GM23338 (cell line): ENCODE measurements around the gene CCDC91. TPM values are rescaled to one million over a fixed set of nuclear protein-coding genes. Genes with fewer than 3 reads are reported as not detected.

Experiments
- ATAC-seq: fragments of 200-7000 bp; cut with Tn5 transposase; 3 replicates; pipeline ENCODE4 v1.9.1; 2020
- DNase-seq: peaks from one replicate; pipeline ENCODE4 v3.0.0-alpha.2; 2015; ENCODE audit warnings: low spot score
- H2AFZ ChIP-seq: fragments of 200-600 bp; sonication (generic); 2 replicates; pipeline ENCODE4 v1.8.0; 2016; ENCODE audit warnings: antibody characterized with exemption, mild to moderate bottlenecking, moderate library complexity
- H3F3A ChIP-seq: fragments of 200-600 bp; sonication (generic); replicated peaks from 2 replicates; pipeline ENCODE4 v1.8.0; 2017; ENCODE audit warnings: antibody characterized with exemption, mixed run types, low read depth
- H3K27ac ChIP-seq: fragments of 200-600 bp; sonication (generic); 2 replicates; pipeline ENCODE4 v1.6.1; 2016; ENCODE audit warnings: low read depth
- H3K27me3 ChIP-seq: fragments of 200-600 bp; sonication (generic); 2 replicates; pipeline ENCODE4 v1.8.0; 2016; ENCODE audit warnings: mild to moderate bottlenecking, mixed run types, moderate library complexity; ENCODE audit not compliant: insufficient read depth
- H3K36me3 ChIP-seq: fragments of 200-600 bp; sonication (generic); 2 replicates; pipeline ENCODE4 v1.8.0; 2016; ENCODE audit warnings: mild to moderate bottlenecking; ENCODE audit not compliant: insufficient read depth
- H3K4me1 ChIP-seq: fragments of 200-600 bp; sonication (generic); 2 replicates; pipeline ENCODE4 v1.8.0; 2016; ENCODE audit warnings: mild to moderate bottlenecking, moderate library complexity; ENCODE audit not compliant: insufficient read depth
- H3K4me2 ChIP-seq: fragments of 200-600 bp; sonication (generic); 2 replicates; pipeline ENCODE4 v1.7.1; 2017; ENCODE audit warnings: mixed run types
- H3K4me3 ChIP-seq: fragments of 200-600 bp; sonication (generic); 2 replicates; pipeline ENCODE4 v1.6.1; 2016; ENCODE audit warnings: mixed run types
- H3K79me2 ChIP-seq: fragments of 200-600 bp; sonication (generic); replicated peaks from 2 replicates; pipeline ENCODE4 v1.8.0; 2017; ENCODE audit warnings: mild to moderate bottlenecking; ENCODE audit not compliant: insufficient read depth
- H3K9me2 ChIP-seq: fragments of 200-600 bp; sonication (generic); 2 replicates; pipeline ENCODE4 v1.8.0; 2017; ENCODE audit not compliant: insufficient read depth
- H4K20me1 ChIP-seq: fragments of 200-600 bp; sonication (generic); replicated peaks from 2 replicates; pipeline ENCODE4 v1.8.0; 2017; ENCODE audit warnings: mild to moderate bottlenecking; ENCODE audit not compliant: insufficient read depth
- H3K27ac Mint-ChIP-seq: 2 replicates; pipeline ENCODE4 v1.8.0; 2020; ENCODE audit warnings: inconsistent platforms, mild to moderate bottlenecking, moderate library complexity, mixed read lengths
- H3K27me3 Mint-ChIP-seq: 3 replicates; pipeline ENCODE4 v1.8.0; 2022; ENCODE audit warnings: low read depth, mild to moderate bottlenecking, moderate library complexity, mixed read lengths, inconsistent platforms; ENCODE audit not compliant: insufficient read depth, poor library complexity
- H3K36me3 Mint-ChIP-seq: 3 replicates; pipeline ENCODE4 v1.8.0; 2021; ENCODE audit warnings: low read depth, mild to moderate bottlenecking, inconsistent platforms, moderate library complexity, mixed read lengths
- H3K4me1 Mint-ChIP-seq: 3 replicates; pipeline ENCODE4 v1.8.0; 2020; ENCODE audit warnings: mild to moderate bottlenecking, inconsistent platforms, mixed read lengths
- H3K4me3 Mint-ChIP-seq: 3 replicates; pipeline ENCODE4 v1.8.0; 2021; ENCODE audit warnings: moderate library complexity, mild to moderate bottlenecking, inconsistent platforms, mixed read lengths
- H3K9me3 Mint-ChIP-seq: 3 replicates; pipeline ENCODE4 v1.8.0; 2020; ENCODE audit warnings: moderate library complexity, mild to moderate bottlenecking, inconsistent platforms, mixed read lengths
- CREB1 ChIP-seq: fragments of 250-450 bp; sonication (Bioruptor Pico); IDR thresholded peaks from 2 replicates; pipeline ENCODE4 v1.5.0; 2020; ENCODE audit warnings: low read depth, mild to moderate bottlenecking, moderate library complexity
- EZH2 ChIP-seq: fragments of 200-600 bp; sonication (generic); IDR thresholded peaks from one replicate; pipeline ENCODE4 v1.8.0; 2017; ENCODE audit warnings: antibody characterized with exemption, mild to moderate bottlenecking, low read depth; ENCODE audit not compliant: unreplicated experiment
- EZH2phosphoT487 ChIP-seq: fragments of 200-600 bp; sonication (generic); IDR thresholded peaks from one replicate; pipeline ENCODE4 v1.8.1; 2018; ENCODE audit warnings: antibody characterized with exemption; ENCODE audit not compliant: unreplicated experiment
- JUNB ChIP-seq: IDR thresholded peaks from one replicate; pipeline ENCODE4 v1.6.1; 2016; ENCODE audit warnings: antibody characterized with exemption; ENCODE audit not compliant: unreplicated experiment
- NANOG ChIP-seq: IDR thresholded peaks from 2 replicates; pipeline ENCODE4 v1.6.1; 2016; ENCODE audit warnings: antibody characterized with exemption, borderline replicate concordance
- POLR2AphosphoS5 ChIP-seq: IDR thresholded peaks from 2 replicates; pipeline ENCODE4 v1.6.1; 2016; ENCODE audit warnings: antibody characterized with exemption, low read depth
- STAT1 ChIP-seq: IDR thresholded peaks from one replicate; pipeline ENCODE4 v1.6.1; 2016; ENCODE audit warnings: antibody characterized with exemption; ENCODE audit not compliant: unreplicated experiment
- ZNF114 ChIP-seq: fragments of 250-450 bp; sonication (Bioruptor Pico); IDR thresholded peaks from 2 replicates; pipeline ENCODE4 v1.5.0; 2020; ENCODE audit warnings: mild to moderate bottlenecking, moderate library complexity
- ZNF331 ChIP-seq: fragments of 250-450 bp; sonication (Bioruptor Pico); IDR thresholded peaks from 2 replicates; pipeline ENCODE4 v1.5.0; 2020; ENCODE audit warnings: low read depth, mild to moderate bottlenecking, moderate library complexity
- polyA plus RNA-seq: library from polyadenylated mRNA; unstranded; fragments of >200 nt; fragmentation: Nextera tagmentation; extraction: Ambion mirVana; gene quantifications from 2 replicates; pipeline ENCODE4 v1.2.1, GENCODE V29; 2016
- total RNA-seq: library from RNA; depleted of rRNA; stranded (reverse); fragments of >200 nt; shearing (Covaris generic); gene quantifications from 2 replicates; pipeline ENCODE4 v1.2.3, GENCODE V29; 2014
- TF ChIP-seq, protein P1 (sequence below): IDR thresholded peaks from 2 replicates; pipeline ENCODE4 v1.6.1; 2016; ENCODE audit warnings: antibody characterized with exemption
- TF ChIP-seq, protein P2 (sequence below): IDR thresholded peaks from one replicate; pipeline ENCODE4 v1.6.1; 2018; ENCODE audit warnings: antibody characterized with exemption; ENCODE audit not compliant: unreplicated experiment
- TF ChIP-seq, protein P3 (sequence below), 2 experiments: fragments of 200-600 bp in 1 of 2; sonication (generic) in 1 of 2; conservative IDR thresholded peaks; 2 replicates each; pipeline versions ENCODE4 v1.5.1 to v1.6.1; 2016 to 2017; ENCODE audit warnings: antibody characterized with exemption in 2 of 2, low read depth in 2 of 2, mild to moderate bottlenecking in 2 of 2, moderate library complexity in 1 of 2
- TF ChIP-seq, protein P4 (sequence below): fragments of 250-450 bp; sonication (Bioruptor Pico); IDR thresholded peaks from 2 replicates; pipeline ENCODE4 v1.5.0; 2020; ENCODE audit warnings: mild to moderate bottlenecking, moderate library complexity

Gene CCDC91
- total and polyA plus RNA-seq, 2 experiments from 2014 or later: 24.7 to 48.7 TPM

DNA sequence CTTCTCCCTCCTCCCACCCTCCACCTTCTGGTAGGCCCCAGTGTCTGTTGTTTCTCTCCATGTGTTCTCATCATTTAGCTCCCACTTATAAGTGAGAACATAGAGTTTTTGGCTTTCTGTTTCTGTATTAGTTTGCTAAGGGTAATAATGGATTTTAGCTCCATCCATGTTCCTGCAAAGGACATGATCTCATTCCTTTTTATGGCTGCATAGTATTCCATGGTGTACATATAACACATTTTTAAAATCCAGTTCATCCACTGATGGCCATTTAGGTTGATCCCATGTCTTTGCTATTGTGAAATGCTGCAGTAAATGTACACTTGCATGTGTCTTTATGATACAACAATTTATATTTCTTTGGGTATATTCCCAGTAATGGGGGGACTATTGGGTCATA, 96.1 kb downstream of the CCDC91 start:
- H3K36me3 Mint-ChIP-seq: peaks cover 34% of the 10 kb centered on the region
- Histone ChIP-seq H3K4me2 (no peak overlapping the region), H3K4me3 (no peak overlapping the region), H3K9me2 (peaks cover under 1% of the 10 kb centered on the region), H3K27ac (no peak overlapping the region), H3K79me2 (peaks cover 48% of the 10 kb centered on the region), H2AFZ (no peak overlapping the region), H3F3A (no peaks in the 10 kb centered on the region), H3K4me1 (no peaks in the 10 kb centered on the region), H4K20me1 (no peaks in the 10 kb centered on the region), H3K36me3 (no peaks in the 10 kb centered on the region; the same call in 1 of the 2 replicates), H3K27me3 (no peaks in the 10 kb centered on the region)
- peaks cover 21% of the 10 kb centered on the region for H3K9me3 Mint-ChIP-seq
- no peak overlapping the region for H3K4me3 Mint-ChIP-seq
- no peak overlapping the region for H3K27ac Mint-ChIP-seq
- ATAC-seq (no peak), DNase-seq (no peak)
- H3K27me3 Mint-ChIP-seq: no peaks in the 10 kb centered on the region
- TF ChIP-seq JUNB: no peak
- no peak for TF ChIP-seq EZH2
- TF ChIP-seq NANOG: no peak
- no peak for TF ChIP-seq ZNF331 (CRISPR knock-in tag)
- TF ChIP-seq ZNF114 (CRISPR knock-in tag): no peak
- TF ChIP-seq, protein P1, sequence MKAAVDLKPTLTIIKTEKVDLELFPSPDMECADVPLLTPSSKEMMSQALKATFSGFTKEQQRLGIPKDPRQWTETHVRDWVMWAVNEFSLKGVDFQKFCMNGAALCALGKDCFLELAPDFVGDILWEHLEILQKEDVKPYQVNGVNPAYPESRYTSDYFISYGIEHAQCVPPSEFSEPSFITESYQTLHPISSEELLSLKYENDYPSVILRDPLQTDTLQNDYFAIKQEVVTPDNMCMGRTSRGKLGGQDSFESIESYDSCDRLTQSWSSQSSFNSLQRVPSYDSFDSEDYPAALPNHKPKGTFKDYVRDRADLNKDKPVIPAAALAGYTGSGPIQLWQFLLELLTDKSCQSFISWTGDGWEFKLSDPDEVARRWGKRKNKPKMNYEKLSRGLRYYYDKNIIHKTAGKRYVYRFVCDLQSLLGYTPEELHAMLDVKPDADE: no peak
- no peak for TF ChIP-seq POLR2AphosphoS5
- TF ChIP-seq, protein P2, sequence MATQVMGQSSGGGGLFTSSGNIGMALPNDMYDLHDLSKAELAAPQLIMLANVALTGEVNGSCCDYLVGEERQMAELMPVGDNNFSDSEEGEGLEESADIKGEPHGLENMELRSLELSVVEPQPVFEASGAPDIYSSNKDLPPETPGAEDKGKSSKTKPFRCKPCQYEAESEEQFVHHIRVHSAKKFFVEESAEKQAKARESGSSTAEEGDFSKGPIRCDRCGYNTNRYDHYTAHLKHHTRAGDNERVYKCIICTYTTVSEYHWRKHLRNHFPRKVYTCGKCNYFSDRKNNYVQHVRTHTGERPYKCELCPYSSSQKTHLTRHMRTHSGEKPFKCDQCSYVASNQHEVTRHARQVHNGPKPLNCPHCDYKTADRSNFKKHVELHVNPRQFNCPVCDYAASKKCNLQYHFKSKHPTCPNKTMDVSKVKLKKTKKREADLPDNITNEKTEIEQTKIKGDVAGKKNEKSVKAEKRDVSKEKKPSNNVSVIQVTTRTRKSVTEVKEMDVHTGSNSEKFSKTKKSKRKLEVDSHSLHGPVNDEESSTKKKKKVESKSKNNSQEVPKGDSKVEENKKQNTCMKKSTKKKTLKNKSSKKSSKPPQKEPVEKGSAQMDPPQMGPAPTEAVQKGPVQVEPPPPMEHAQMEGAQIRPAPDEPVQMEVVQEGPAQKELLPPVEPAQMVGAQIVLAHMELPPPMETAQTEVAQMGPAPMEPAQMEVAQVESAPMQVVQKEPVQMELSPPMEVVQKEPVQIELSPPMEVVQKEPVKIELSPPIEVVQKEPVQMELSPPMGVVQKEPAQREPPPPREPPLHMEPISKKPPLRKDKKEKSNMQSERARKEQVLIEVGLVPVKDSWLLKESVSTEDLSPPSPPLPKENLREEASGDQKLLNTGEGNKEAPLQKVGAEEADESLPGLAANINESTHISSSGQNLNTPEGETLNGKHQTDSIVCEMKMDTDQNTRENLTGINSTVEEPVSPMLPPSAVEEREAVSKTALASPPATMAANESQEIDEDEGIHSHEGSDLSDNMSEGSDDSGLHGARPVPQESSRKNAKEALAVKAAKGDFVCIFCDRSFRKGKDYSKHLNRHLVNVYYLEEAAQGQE: no peak
- TF ChIP-seq EZH2phosphoT487: no peak
- TF ChIP-seq, protein P3, sequence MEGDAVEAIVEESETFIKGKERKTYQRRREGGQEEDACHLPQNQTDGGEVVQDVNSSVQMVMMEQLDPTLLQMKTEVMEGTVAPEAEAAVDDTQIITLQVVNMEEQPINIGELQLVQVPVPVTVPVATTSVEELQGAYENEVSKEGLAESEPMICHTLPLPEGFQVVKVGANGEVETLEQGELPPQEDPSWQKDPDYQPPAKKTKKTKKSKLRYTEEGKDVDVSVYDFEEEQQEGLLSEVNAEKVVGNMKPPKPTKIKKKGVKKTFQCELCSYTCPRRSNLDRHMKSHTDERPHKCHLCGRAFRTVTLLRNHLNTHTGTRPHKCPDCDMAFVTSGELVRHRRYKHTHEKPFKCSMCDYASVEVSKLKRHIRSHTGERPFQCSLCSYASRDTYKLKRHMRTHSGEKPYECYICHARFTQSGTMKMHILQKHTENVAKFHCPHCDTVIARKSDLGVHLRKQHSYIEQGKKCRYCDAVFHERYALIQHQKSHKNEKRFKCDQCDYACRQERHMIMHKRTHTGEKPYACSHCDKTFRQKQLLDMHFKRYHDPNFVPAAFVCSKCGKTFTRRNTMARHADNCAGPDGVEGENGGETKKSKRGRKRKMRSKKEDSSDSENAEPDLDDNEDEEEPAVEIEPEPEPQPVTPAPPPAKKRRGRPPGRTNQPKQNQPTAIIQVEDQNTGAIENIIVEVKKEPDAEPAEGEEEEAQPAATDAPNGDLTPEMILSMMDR (conservative IDR thresholded peaks at IDR 0.05; ENCODE audit: low read depth in 2 of 2): no peak
- TF ChIP-seq STAT1: no peak
- TF ChIP-seq, protein P4, sequence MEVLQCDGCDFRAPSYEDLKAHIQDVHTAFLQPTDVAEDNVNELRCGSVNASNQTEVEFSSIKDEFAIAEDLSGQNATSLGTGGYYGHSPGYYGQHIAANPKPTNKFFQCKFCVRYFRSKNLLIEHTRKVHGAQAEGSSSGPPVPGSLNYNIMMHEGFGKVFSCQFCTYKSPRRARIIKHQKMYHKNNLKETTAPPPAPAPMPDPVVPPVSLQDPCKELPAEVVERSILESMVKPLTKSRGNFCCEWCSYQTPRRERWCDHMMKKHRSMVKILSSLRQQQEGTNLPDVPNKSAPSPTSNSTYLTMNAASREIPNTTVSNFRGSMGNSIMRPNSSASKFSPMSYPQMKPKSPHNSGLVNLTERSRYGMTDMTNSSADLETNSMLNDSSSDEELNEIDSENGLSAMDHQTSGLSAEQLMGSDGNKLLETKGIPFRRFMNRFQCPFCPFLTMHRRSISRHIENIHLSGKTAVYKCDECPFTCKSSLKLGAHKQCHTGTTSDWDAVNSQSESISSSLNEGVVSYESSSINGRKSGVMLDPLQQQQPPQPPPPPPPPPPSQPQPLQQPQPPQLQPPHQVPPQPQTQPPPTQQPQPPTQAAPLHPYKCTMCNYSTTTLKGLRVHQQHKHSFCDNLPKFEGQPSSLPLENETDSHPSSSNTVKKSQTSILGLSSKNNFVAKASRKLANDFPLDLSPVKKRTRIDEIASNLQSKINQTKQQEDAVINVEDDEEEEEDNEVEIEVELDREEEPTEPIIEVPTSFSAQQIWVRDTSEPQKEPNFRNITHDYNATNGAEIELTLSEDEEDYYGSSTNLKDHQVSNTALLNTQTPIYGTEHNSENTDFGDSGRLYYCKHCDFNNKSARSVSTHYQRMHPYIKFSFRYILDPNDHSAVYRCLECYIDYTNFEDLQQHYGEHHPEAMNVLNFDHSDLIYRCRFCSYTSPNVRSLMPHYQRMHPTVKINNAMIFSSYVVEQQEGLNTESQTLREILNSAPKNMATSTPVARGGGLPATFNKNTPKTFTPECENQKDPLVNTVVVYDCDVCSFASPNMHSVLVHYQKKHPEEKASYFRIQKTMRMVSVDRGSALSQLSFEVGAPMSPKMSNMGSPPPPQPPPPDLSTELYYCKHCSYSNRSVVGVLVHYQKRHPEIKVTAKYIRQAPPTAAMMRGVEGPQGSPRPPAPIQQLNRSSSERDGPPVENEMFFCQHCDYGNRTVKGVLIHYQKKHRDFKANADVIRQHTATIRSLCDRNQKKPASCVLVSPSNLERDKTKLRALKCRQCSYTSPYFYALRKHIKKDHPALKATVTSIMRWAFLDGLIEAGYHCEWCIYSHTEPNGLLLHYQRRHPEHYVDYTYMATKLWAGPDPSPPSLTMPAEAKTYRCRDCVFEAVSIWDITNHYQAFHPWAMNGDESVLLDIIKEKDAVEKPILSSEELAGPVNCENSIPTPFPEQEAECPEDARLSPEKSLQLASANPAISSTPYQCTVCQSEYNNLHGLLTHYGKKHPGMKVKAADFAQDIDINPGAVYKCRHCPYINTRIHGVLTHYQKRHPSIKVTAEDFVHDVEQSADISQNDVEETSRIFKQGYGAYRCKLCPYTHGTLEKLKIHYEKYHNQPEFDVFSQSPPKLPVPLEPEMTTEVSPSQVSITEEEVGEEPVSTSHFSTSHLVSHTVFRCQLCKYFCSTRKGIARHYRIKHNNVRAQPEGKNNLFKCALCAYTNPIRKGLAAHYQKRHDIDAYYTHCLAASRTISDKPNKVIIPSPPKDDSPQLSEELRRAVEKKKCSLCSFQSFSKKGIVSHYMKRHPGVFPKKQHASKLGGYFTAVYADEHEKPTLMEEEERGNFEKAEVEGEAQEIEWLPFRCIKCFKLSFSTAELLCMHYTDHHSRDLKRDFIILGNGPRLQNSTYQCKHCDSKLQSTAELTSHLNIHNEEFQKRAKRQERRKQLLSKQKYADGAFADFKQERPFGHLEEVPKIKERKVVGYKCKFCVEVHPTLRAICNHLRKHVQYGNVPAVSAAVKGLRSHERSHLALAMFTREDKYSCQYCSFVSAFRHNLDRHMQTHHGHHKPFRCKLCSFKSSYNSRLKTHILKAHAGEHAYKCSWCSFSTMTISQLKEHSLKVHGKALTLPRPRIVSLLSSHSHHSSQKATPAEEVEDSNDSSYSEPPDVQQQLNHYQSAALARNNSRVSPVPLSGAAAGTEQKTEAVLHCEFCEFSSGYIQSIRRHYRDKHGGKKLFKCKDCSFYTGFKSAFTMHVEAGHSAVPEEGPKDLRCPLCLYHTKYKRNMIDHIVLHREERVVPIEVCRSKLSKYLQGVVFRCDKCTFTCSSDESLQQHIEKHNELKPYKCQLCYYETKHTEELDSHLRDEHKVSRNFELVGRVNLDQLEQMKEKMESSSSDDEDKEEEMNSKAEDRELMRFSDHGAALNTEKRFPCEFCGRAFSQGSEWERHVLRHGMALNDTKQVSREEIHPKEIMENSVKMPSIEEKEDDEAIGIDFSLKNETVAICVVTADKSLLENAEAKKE (CRISPR knock-in tag): no peak
- no peak for TF ChIP-seq CREB1 (CRISPR knock-in tag)
- no peaks in the 10 kb centered on the region for H3K4me1 Mint-ChIP-seq
